Parathyroid adenoma (tissue), 2 donors: ENCODE measurements around the gene PTGER3.
"Not testable (repeated sequence)": the region's sequence is repeated elsewhere in the genome, so short reads cannot be mapped to it uniquely, and the experiment has no call there.

Source experiments
- H2AFZ ChIP-seq: fragments of 300-600 bp; sonication (generic); one replicate; pipeline ENCODE4 v1.7.0; 2017; ENCODE audit warnings: antibody characterized with exemption, mild to moderate bottlenecking
- H3K27ac ChIP-seq: fragments of 300-600 bp; sonication (generic); one replicate; pipeline ENCODE4 v1.7.0; 2017
- H3K27me3 ChIP-seq: fragments of 300-600 bp; sonication (generic); one replicate; pipeline ENCODE4 v1.7.0; 2017; ENCODE audit warnings: low read length; ENCODE audit not compliant: control insufficient read depth, insufficient read depth
- H3K36me3 ChIP-seq: fragments of 300-600 bp; sonication (generic); one replicate; pipeline ENCODE4 v1.7.0; 2017; ENCODE audit warnings: low read length; ENCODE audit not compliant: control insufficient read depth, insufficient read depth
- H3K4me1 ChIP-seq: fragments of 300-600 bp; sonication (generic); one replicate; pipeline ENCODE4 v1.7.0; 2017; ENCODE audit warnings: control low read depth
- H3K4me2 ChIP-seq: fragments of 300-600 bp; sonication (generic); one replicate; pipeline ENCODE4 v1.7.0; 2017; ENCODE audit warnings: low read length
- H3K4me3 ChIP-seq: fragments of 300-600 bp; sonication (generic); one replicate; pipeline ENCODE4 v1.7.0; 2017; ENCODE audit warnings: low read depth, low read length
- H3K79me2 ChIP-seq: fragments of 300-600 bp; sonication (generic); one replicate; pipeline ENCODE4 v1.7.0; 2017; ENCODE audit warnings: control low read depth
- H3K9ac ChIP-seq: fragments of 300-600 bp; sonication (generic); one replicate; pipeline ENCODE4 v1.7.0; 2017; ENCODE audit warnings: mild to moderate bottlenecking
- H3K9me3 ChIP-seq: fragments of 300-600 bp; sonication (generic); one replicate; pipeline ENCODE4 v1.7.0; 2017; ENCODE audit warnings: low read length; ENCODE audit not compliant: control insufficient read depth
- TF ChIP-seq, protein P1 (sequence below): fragments of 300-600 bp; sonication (generic); IDR thresholded peaks from one replicate; pipeline ENCODE4 v1.7.0; 2017; ENCODE audit warnings: antibody characterized with exemption, mild to moderate bottlenecking
- donor health status: primary hyperparathyroidism.

The PTGER3 gene

GRCh38 chr1:70945251-70945650 is 102.4 kb downstream of the PTGER3 start:
- no peaks in the 10 kb centered on the region for H3K27me3 ChIP-seq
- no peak overlapping the region for H3K27ac ChIP-seq
- no peak overlapping the region for H3K4me3 ChIP-seq
- no peak overlapping the region for H3K9ac ChIP-seq
- no peaks in the 10 kb centered on the region for H3K79me2 ChIP-seq
- no peak overlapping the region for H3K4me2 ChIP-seq
- H3K9me3 ChIP-seq = no peaks in the 10 kb centered on the region
- H2AFZ ChIP-seq = no peak overlapping the region
- no peaks in the 10 kb centered on the region for H3K4me1 ChIP-seq
- no peaks in the 10 kb centered on the region for H3K36me3 ChIP-seq
- TF ChIP-seq, protein P1, sequence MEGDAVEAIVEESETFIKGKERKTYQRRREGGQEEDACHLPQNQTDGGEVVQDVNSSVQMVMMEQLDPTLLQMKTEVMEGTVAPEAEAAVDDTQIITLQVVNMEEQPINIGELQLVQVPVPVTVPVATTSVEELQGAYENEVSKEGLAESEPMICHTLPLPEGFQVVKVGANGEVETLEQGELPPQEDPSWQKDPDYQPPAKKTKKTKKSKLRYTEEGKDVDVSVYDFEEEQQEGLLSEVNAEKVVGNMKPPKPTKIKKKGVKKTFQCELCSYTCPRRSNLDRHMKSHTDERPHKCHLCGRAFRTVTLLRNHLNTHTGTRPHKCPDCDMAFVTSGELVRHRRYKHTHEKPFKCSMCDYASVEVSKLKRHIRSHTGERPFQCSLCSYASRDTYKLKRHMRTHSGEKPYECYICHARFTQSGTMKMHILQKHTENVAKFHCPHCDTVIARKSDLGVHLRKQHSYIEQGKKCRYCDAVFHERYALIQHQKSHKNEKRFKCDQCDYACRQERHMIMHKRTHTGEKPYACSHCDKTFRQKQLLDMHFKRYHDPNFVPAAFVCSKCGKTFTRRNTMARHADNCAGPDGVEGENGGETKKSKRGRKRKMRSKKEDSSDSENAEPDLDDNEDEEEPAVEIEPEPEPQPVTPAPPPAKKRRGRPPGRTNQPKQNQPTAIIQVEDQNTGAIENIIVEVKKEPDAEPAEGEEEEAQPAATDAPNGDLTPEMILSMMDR = no peak

- Histone ChIP-seq H3K4me1 (no peaks in the 10 kb centered on the region), H3K27me3 (no peaks in the 10 kb centered on the region), H3K4me2 (no peak overlapping the region), H3K36me3 (no peaks in the 10 kb centered on the region), H3K9me3 (no peaks in the 10 kb centered on the region), H3K27ac (no peak overlapping the region), H3K4me3 (no peak overlapping the region), H2AFZ (no peak overlapping the region), H3K9ac (no peak overlapping the region), H3K79me2 (no peaks in the 10 kb centered on the region)
- TF ChIP-seq, protein P1 = no peak
These were observed 106.1 kb downstream of the PTGER3 start for GRCh38 chr1:70941563-70941962.

GRCh38 chr1:70940398-70940797 is 107.2 kb downstream of the PTGER3 start:
- not testable (repeated sequence) for H3K4me3 ChIP-seq, H3K9ac ChIP-seq, H3K79me2 ChIP-seq, H3K4me2 ChIP-seq, H3K9me3 ChIP-seq, H3K36me3 ChIP-seq, H3K27me3 ChIP-seq, H3K27ac ChIP-seq, H3K4me1 ChIP-seq, H2AFZ ChIP-seq

DNA sequence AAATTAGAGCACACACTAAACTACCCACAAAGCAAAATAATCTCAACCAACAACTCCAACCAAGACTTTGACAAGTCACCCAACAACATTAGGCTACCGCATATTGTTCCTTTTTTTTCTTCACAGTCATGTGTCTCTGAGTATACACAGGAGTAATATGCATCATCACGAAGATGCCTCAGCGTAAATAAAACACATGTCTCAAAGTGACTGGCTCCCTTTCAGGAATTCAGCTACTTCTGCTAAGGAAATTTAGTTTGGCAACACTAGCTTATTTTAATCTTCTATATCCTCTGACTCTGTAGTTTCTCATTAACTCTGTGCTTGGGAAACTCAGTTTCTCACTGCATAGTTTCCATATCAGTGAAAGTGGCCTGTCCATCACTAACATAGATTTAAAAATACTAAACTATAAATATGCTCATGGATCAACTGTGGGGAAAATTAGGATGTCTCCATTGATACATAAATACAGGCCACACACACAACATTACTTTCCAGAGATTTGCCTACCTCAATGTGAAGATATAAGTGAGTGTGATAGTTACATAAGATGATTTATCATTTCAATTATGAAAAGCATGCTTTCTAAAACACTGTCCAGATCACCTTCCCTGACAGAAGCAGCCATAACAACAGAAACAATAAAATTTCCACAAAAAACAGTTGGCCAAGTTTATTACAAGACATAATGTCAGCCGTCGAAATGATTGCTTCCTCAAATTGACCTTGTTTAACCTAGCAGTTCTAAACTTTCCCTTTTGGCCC is 113.2 kb downstream of the PTGER3 start:
- Histone ChIP-seq H3K27ac (no peak overlapping the region), H3K79me2 (no peaks in the 10 kb centered on the region), H2AFZ (no peak overlapping the region), H3K9me3 (no peaks in the 10 kb centered on the region), H3K4me1 (no peaks in the 10 kb centered on the region), H3K27me3 (no peaks in the 10 kb centered on the region), H3K9ac (no peak overlapping the region), H3K4me2 (no peak overlapping the region), H3K36me3 (no peaks in the 10 kb centered on the region), H3K4me3 (no peak overlapping the region)
- TF ChIP-seq, protein P1 = no peak

- H3K79me2 ChIP-seq = no peaks in the 10 kb centered on the region
- no peaks in the 10 kb centered on the region for H3K27me3 ChIP-seq
- no peak overlapping the region for H3K9ac ChIP-seq
- TF ChIP-seq, protein P1 = no peak
- H3K27ac ChIP-seq = no peak overlapping the region
- no peak overlapping the region for H2AFZ ChIP-seq
- no peaks in the 10 kb centered on the region for H3K9me3 ChIP-seq
- no peaks in the 10 kb centered on the region for H3K36me3 ChIP-seq
- H3K4me1 ChIP-seq = no peaks in the 10 kb centered on the region
- H3K4me2 ChIP-seq = no peak overlapping the region
- no peak overlapping the region for H3K4me3 ChIP-seq
These were observed 117.6 kb downstream of the PTGER3 start for GRCh38 chr1:70930062-70930461.
